ENCODE results near the gene ATP6V1B1. TPM values are rescaled to one million over a fixed set of nuclear protein-coding genes. Genes with fewer than 3 reads are reported as not detected.

ATP6V1B1 gene
- total RNA-seq, 4 donors from 2014 or later, result 22.7 to 66.9 (median 39.5) TPM

GRCh38 chr2:70986499-70987189 is 50.9 kb downstream of the ATP6V1B1 start:
- Histone ChIP-seq H3K4me3 (no peak overlapping the region), H3K9me3 (no peaks in the 10 kb centered on the region), H3K36me3 (peaks cover 75% of the 10 kb centered on the region), H3K27me3 (no peaks in the 10 kb centered on the region), H3K4me1 (peaks cover 28% of the 10 kb centered on the region), H3K27ac (no peak overlapping the region)
- WGBS, result 88% methylated on average over 4 of the region's 4 CpGs
- no peak for TF ChIP-seq EP300 (IDR thresholded peaks at IDR 0.05)
- TF ChIP-seq POLR2A (IDR thresholded peaks at IDR 0.05), result no peak
- TF ChIP-seq POLR2AphosphoS5 (IDR thresholded peaks at IDR 0.05), result no peak
- TF ChIP-seq CTCF (IDR thresholded peaks at IDR 0.05), result no peak
- peak; percentile 28 to 43 for DNase-seq (ENCODE audit: low spot score in 2 of 2)

GRCh38 chr2:70987386-70987785 is 51.7 kb downstream of the ATP6V1B1 start:
- peak in 1 of 2 donors; percentile 29 for DNase-seq (ENCODE audit: low spot score in 2 of 2)
- TF ChIP-seq POLR2AphosphoS5 (IDR thresholded peaks at IDR 0.05) (no peak), POLR2A (IDR thresholded peaks at IDR 0.05) (no peak), EP300 (IDR thresholded peaks at IDR 0.05) (no peak), CTCF (IDR thresholded peaks at IDR 0.05) (no peak)
- Histone ChIP-seq H3K27ac (no peak overlapping the region), H3K27me3 (no peaks in the 10 kb centered on the region), H3K4me1 (peaks cover 34% of the 10 kb centered on the region), H3K4me3 (no peak overlapping the region), H3K36me3 (peaks cover 78% of the 10 kb centered on the region), H3K9me3 (no peaks in the 10 kb centered on the region)
- WGBS, result 53% methylated on average over 1 of the region's 1 CpG

GRCh38 chr2:70988151-70988550 is 52.5 kb downstream of the ATP6V1B1 start:
- no peak overlapping the region for H3K27ac ChIP-seq
- no peaks in the 10 kb centered on the region for H3K27me3 ChIP-seq
- H3K36me3 ChIP-seq, result peaks cover 74% of the 10 kb centered on the region
- no peaks in the 10 kb centered on the region for H3K9me3 ChIP-seq
- 28% methylated on average over 4 of the region's 4 CpGs for WGBS
- no peak overlapping the region for H3K4me3 ChIP-seq
- no peak for TF ChIP-seq CTCF (IDR thresholded peaks at IDR 0.05)
- no peak for TF ChIP-seq EP300 (IDR thresholded peaks at IDR 0.05)
- TF ChIP-seq POLR2AphosphoS5 (IDR thresholded peaks at IDR 0.05), result no peak
- no peak for TF ChIP-seq POLR2A (IDR thresholded peaks at IDR 0.05)
- H3K4me1 ChIP-seq, result peaks cover 41% of the 10 kb centered on the region
- DNase-seq (ENCODE audit: low spot score in 2 of 2), result peak; percentile 52 to 65

- no peak for TF ChIP-seq CTCF (IDR thresholded peaks at IDR 0.05)
- no peak for TF ChIP-seq EP300 (IDR thresholded peaks at IDR 0.05)
- no peak for TF ChIP-seq POLR2A (IDR thresholded peaks at IDR 0.05)
- no peak for TF ChIP-seq POLR2AphosphoS5 (IDR thresholded peaks at IDR 0.05)
- peak in 1 of 2 donors; percentile 53 for DNase-seq (ENCODE audit: low spot score in 2 of 2)
- H3K27ac ChIP-seq, result no peak overlapping the region
- no peaks in the 10 kb centered on the region for H3K27me3 ChIP-seq
- peaks cover 72% of the 10 kb centered on the region for H3K36me3 ChIP-seq
- 92% methylated on average over 16 of the region's 16 CpGs for WGBS
- no peaks in the 10 kb centered on the region for H3K9me3 ChIP-seq
- peaks cover 50% of the 10 kb centered on the region for H3K4me1 ChIP-seq
- no peak overlapping the region for H3K4me3 ChIP-seq
These were observed 53.3 kb downstream of the ATP6V1B1 start for GRCh38 chr2:70988726-70989648.

GRCh38 chr2:70990216-70990615 is 54.5 kb downstream of the ATP6V1B1 start:
- Histone ChIP-seq H3K9me3 (no peaks in the 10 kb centered on the region), H3K27me3 (no peaks in the 10 kb centered on the region), H3K4me1 (peaks cover 47% of the 10 kb centered on the region), H3K4me3 (no peak overlapping the region), H3K36me3 (peaks cover 68% of the 10 kb centered on the region), H3K27ac (no peak overlapping the region)
- no peak for DNase-seq (ENCODE audit: low spot score in 2 of 2)
- 74% methylated on average over 5 of the region's 5 CpGs for WGBS
- TF ChIP-seq CTCF (IDR thresholded peaks at IDR 0.05) (no peak), POLR2AphosphoS5 (IDR thresholded peaks at IDR 0.05) (no peak), POLR2A (IDR thresholded peaks at IDR 0.05) (no peak), EP300 (IDR thresholded peaks at IDR 0.05) (no peak)

Data from suprapubic skin (tissue), 4 donors.